HEK293 (cell line): ENCODE results near the gene TRAF3.

Experiments used
- ATF2 ChIP-seq: fragments of 450-650 bp; formaldehyde crosslinking; IDR thresholded peaks from 2 replicates; pipeline ENCODE4 v1.5.1; 2016; ENCODE audit warnings: missing biosample characterization, missing genetic modification characterization, low read depth
- CTCF ChIP-seq: fragments of 450-650 bp; formaldehyde crosslinking; IDR thresholded peaks from 2 replicates; pipeline ENCODE4 v1.5.1; 2016; ENCODE audit warnings: missing biosample characterization, missing genetic modification characterization
- REST ChIP-seq: fragments of 450-650 bp; formaldehyde crosslinking; IDR thresholded peaks from 2 replicates; pipeline ENCODE4 v1.5.1; 2016; ENCODE audit warnings: missing biosample characterization, missing genetic modification characterization

- no peak for TF ChIP-seq CTCF
- TF ChIP-seq ATF2 (tag by site-specific recombination): no peak
- no peak for TF ChIP-seq REST (tag by site-specific recombination)
These were observed 164.3 kb downstream of the TRAF3 start for GRCh38 chr14:102941419-102942011.
